Bronchial epithelial cell (primary cell): Measurements from ENCODE around the gene ITIH5. TPM values are rescaled to one million over a fixed set of nuclear protein-coding genes. Genes with fewer than 3 reads are reported as not detected.
"Not testable (repeated sequence)": the region's sequence is repeated elsewhere in the genome, so short reads cannot be mapped to it uniquely, and the experiment has no call there.

Experiments used
- DNase-seq: peaks from one replicate; pipeline ENCODE4 v3.0.0-alpha.2; 2010; ENCODE audit warnings: low read depth
- FAIRE-seq: peaks from 2 replicates; lab custom pipeline; 2011; peaks lifted over from hg19 to GRCh38; lab: Jason Lieb, UNC
- H3K27me3 ChIP-seq: 2 replicates; pipeline ENCODE4 v1.5.1; 2011; ENCODE audit warnings: low read length; ENCODE audit not compliant: control insufficient read depth, insufficient read depth
- H3K36me3 ChIP-seq: 2 replicates; pipeline ENCODE4 v1.5.1; 2011; ENCODE audit warnings: low read length; ENCODE audit not compliant: control insufficient read depth, insufficient read depth
- H3K4me3 ChIP-seq: 2 replicates; pipeline ENCODE4 v1.5.1; 2011; ENCODE audit warnings: mild to moderate bottlenecking, low read depth, low read length, control low read depth
- total RNA-seq: library from RNA; depleted of rRNA; stranded (reverse); fragments of >200 nt; gene quantifications from 2 replicates; pipeline ENCODE4 v1.2.1, GENCODE V29; 2014
- TF ChIP-seq, protein P1 (sequence below): IDR thresholded peaks from 2 replicates; pipeline ENCODE4 v1.5.1; 2011; ENCODE audit warnings: mild to moderate bottlenecking, moderate library complexity, low read length, control low read depth, inconsistent platforms; ENCODE audit not compliant: insufficient read depth, severe bottlenecking

Gene ITIH5
- total RNA-seq, 1 donor from 2014 or later, result not detected

DNA sequence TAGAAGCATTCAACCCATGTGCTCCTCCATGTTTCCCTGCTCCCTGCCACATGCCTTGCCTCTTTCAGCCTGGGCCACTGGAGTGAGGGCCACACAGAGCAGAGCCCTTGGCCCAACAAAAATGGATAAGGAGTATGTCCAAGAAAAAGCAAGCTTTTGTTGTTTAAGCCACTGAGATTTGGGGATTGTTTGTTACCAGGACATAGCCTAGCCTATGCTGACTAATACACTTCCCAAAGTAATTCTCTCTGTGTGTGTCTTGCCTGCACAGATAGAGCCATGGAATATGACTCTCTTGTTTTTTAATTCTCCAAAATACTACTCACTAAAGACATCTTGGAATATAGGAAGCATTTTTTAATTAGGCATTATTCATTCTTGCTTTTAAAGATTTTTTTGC, 22.8 kb upstream of the ITIH5 start:
- H3K36me3 ChIP-seq, result no peaks in the 10 kb centered on the region
- TF ChIP-seq, protein P1, sequence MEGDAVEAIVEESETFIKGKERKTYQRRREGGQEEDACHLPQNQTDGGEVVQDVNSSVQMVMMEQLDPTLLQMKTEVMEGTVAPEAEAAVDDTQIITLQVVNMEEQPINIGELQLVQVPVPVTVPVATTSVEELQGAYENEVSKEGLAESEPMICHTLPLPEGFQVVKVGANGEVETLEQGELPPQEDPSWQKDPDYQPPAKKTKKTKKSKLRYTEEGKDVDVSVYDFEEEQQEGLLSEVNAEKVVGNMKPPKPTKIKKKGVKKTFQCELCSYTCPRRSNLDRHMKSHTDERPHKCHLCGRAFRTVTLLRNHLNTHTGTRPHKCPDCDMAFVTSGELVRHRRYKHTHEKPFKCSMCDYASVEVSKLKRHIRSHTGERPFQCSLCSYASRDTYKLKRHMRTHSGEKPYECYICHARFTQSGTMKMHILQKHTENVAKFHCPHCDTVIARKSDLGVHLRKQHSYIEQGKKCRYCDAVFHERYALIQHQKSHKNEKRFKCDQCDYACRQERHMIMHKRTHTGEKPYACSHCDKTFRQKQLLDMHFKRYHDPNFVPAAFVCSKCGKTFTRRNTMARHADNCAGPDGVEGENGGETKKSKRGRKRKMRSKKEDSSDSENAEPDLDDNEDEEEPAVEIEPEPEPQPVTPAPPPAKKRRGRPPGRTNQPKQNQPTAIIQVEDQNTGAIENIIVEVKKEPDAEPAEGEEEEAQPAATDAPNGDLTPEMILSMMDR, result no peak
- no peaks in the 10 kb centered on the region for H3K27me3 ChIP-seq
- no peak for DNase-seq
- FAIRE-seq, result no peak
- no peak overlapping the region for H3K4me3 ChIP-seq

DNA sequence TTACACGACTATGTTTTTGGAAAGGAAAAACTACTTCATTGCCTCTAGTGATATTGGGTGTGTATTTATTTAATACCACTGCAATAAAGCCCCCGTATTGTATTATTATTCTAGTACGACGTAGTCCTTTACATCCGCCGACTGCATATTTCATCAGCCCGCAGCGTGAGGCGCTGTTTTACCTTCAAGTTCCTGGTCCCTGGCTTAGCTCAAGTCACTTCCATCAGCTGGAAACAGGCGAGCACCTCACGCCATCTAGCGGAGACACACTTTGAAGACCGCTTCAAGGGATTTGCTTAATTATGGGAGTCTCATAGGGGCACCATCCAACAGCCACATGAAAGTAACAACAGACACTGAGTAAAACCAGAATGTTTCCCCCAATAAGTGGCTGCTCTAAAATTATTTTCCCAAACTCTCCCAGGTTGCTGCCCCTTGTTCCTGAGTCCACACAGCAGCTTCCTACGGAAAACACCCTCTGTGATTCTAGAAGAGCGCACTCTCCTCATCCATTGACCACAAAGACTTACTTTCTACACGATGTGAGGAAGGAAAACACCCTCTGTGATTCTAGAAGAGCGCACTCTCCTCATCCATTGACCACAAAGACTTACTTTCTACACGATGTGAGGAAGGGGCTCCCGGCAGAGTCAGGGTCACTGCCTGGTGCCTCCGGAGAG, 20.6 kb upstream of the ITIH5 start:
- no peaks in the 10 kb centered on the region for H3K27me3 ChIP-seq
- TF ChIP-seq, protein P1, result peak; percentile 76
- FAIRE-seq, result peak; percentile 73

DNA sequence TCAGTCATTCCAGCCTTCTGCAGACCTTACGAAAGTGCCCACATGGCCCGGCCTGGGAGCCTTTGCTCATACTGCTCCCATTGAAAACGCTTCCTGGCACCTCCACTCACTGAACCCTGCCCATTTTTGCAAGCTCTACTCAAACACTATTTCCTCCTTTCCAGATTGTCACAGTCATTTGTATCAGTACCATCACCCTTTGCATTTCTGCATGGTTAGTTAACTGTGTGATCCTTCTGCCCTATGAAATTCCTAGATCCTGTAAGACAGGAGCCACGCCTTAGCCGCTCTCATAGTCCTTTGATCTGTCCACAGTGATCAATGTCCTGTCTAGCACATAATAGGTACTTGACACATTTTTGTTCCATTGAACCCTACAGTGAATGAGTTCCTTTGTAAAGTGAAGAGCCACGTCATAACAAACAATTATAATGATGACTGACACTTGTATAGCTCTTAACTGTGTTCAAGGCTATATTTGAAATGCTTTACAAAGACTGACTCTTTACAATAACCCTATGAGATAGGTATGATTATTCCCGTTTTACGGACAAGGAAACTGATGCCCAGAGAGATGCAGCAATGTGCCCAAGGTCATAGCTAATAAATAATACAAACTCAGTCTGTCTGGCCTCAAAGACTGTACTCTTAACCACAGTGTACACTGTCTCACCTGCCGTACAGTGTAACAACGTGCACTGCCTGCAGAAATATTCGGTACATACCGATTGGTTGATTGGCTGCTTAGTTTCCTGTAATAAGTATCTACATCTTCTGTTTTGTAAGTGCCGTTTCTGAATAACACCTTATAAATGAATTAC, 19.8 kb upstream of the ITIH5 start:
- TF ChIP-seq, protein P1, result no peak
- Histone ChIP-seq H3K27me3 (no peaks in the 10 kb centered on the region), H3K4me3 (no peak overlapping the region), H3K36me3 (no peaks in the 10 kb centered on the region)
- no peak for DNase-seq
- no peak for FAIRE-seq

More for the DNA sequence above, 20.6 kb upstream of the ITIH5 start:
- peak; percentile 81 for DNase-seq
- Histone ChIP-seq H3K4me3 (no peak overlapping the region), H3K36me3 (no peaks in the 10 kb centered on the region)

DNA sequence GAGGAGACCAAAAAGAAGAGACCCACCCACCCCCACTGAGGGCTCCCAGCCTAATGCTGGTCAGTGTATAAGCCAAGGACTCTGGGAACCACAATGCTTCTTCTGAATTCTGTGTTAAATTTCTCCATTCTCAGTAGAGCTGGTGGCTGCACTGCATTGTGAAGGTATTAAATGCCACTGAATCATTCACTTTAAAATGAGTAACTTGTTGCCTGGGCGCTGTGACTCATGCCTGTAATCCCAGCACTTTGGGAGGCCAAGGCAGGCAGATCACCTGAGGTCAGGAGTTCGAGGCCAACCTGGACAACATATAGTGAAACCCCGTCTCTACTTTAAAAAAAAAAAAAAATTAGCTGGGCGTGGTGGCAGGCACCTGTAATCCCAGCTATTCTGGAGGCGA, 13.3 kb upstream of the ITIH5 start:
- not testable (repeated sequence) for FAIRE-seq, H3K4me3 ChIP-seq
- peak; percentile 17 for DNase-seq

DNA sequence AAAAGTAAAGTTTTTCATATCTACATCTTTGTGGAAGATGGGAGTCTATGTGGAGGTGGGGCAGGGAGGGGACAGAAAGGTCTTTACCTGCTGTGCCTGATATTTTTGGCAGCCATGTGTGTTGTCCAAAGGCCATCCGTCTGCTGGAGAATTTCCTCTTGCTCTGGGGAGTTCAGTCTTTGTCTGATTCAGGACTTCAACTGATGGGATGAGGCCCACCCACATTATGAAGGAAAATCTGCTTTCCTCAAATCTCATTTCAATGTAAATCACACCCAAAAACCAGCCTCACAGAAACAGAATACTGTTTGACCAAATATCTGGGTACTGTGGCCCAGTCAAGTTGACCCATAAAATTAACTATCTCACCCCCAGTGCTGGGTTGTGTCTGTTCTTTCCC, 12.5 kb upstream of the ITIH5 start:
- TF ChIP-seq, protein P1, result no peak
- Histone ChIP-seq H3K4me3 (no peak overlapping the region), H3K36me3 (no peaks in the 10 kb centered on the region), H3K27me3 (no peaks in the 10 kb centered on the region)
- FAIRE-seq (no peak), DNase-seq (no peak)

More for the DNA sequence above, 13.3 kb upstream of the ITIH5 start:
- H3K36me3 ChIP-seq, H3K27me3 ChIP-seq: not testable (repeated sequence)

DNA sequence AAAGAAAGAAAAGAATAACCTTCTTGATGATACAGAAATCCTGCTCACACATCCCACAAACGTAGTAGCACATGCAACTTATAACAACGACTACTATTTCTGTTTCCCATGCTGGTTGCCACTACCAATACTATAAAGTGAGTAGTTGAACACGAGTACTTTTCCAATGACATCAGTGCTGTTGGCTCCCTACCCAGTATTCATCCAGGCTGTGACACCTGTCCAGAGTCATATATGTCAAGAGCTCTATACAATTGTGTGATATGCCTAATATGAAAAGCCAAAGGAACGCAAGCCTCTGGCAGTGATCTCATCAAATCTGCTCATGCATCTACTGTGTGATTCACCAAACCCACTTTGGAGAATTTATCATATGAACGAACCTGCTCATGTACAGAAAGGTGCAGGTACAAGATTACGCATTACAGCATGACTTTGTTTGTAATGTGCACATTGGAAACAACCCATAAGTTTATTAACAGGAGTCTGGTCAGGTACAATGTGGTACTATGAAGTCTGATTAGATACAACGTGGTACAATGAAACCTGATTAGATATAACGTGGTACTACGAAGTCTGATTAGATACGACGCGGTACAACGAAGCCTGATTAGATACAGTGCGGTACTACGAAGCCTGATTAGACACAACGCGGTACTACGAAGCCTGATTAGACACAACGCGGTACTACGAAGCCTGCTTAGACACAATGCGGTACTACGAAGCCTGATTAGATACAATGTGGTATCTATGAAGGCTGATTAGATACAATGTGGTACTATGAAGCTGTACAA, 5.8 kb upstream of the ITIH5 start:
- DNase-seq (no peak), FAIRE-seq (no peak)
- TF ChIP-seq, protein P1, result no peak

More for the DNA sequence above, 5.8 kb upstream of the ITIH5 start:
- H3K27me3 ChIP-seq, result no peaks in the 10 kb centered on the region
- no peak overlapping the region for H3K4me3 ChIP-seq
- no peaks in the 10 kb centered on the region for H3K36me3 ChIP-seq
